ENCODE data around the gene TUBGCP6. TPM values are rescaled to one million over a fixed set of nuclear protein-coding genes. Genes with fewer than 3 reads are reported as not detected.

Gene TUBGCP6
- total and polyA plus RNA-seq, 2 donors (not counting 1 experiment from before 2014, with no cell fraction given), result 137 to 178 TPM

GRCh38 chr22:50236731-50237409 lies 8.0 kb downstream of the TUBGCP6 start:
- Histone ChIP-seq H3K9me3 (ENCODE audit: control extremely low read depth in 1 of 3, control insufficient read depth in 2 of 3, insufficient read depth in 1 of 3, low read length in 2 of 3) (peaks cover 0 to 5% (median 0%) of the 10 kb centered on the region in 3 donors), H3K79me2 (ENCODE audit: control insufficient read depth, insufficient read depth, low read length) (peaks cover 80% of the 10 kb centered on the region), H4K20me1 (ENCODE audit: control insufficient read depth, insufficient read depth, low read length, poor library complexity, severe bottlenecking) (peaks cover 85% of the 10 kb centered on the region), H3K27me3 (replicated peaks in 1 of 4; ENCODE audit: control extremely low read depth in 1 of 4, control insufficient read depth in 3 of 4, insufficient read depth in 4 of 4, low read length in 3 of 4) (no peaks in the 10 kb centered on the region), H3K4me1 (ENCODE audit: control insufficient read depth in 2 of 2, insufficient read depth in 2 of 2, low read length in 2 of 2) (peaks cover 6 to 11% of the 10 kb centered on the region in 2 donors), H3K4me3 (ENCODE audit: control extremely low read depth in 1 of 5, extremely low read depth in 1 of 5, insufficient read depth in 1 of 5, low read depth in 2 of 5, low read length in 4 of 5) (no peak overlapping the region), H2AFZ (ENCODE audit: insufficient read depth, low read depth, low read length, poor library complexity, severe bottlenecking) (no peak overlapping the region), H3K4me2 (replicated peaks; ENCODE audit: low read depth, low read length, poor library complexity, severe bottlenecking) (no peak overlapping the region), H3K9ac (ENCODE audit: low read length) (no peak overlapping the region), H3K27ac (ENCODE audit: low read length in 2 of 2) (no peak overlapping the region), H3K36me3 (replicated peaks in 1 of 2; ENCODE audit: control extremely low read depth in 1 of 2, control insufficient read depth in 1 of 2, extremely low read depth in 1 of 2, insufficient read depth in 2 of 2, low read length in 1 of 2) (peaks cover 0 to 40% of the 10 kb centered on the region in 2 experiments)
- DNase-seq (no peak), ATAC-seq (ENCODE audit: low read depth) (no peak)
- POLR2A ChIA-PET, result no interaction called here
- H3K9me3 Mint-ChIP-seq (ENCODE audit: insufficient read depth), result no peaks in the 10 kb centered on the region
- CTCF ChIA-PET, result interaction anchor here (0.8 to 1.8 kb wide), 8 partner anchors 10 to 307 kb away, joined by 3 to 6 read pairs (median 4); no protein-coding TSS in a partner anchor
- intact Hi-C loops (cut with micrococcal nuclease), result loop anchor here (1.0 kb wide), 1 partner anchor 88 kb away; no protein-coding TSS in a partner anchor
- H3K4me1 Mint-ChIP-seq, result peaks cover 18% of the 10 kb centered on the region
- no peak overlapping the region for H3K4me3 Mint-ChIP-seq
- H3K27ac Mint-ChIP-seq, result no peak overlapping the region
- WGBS (ENCODE audit: insufficient coverage), result 72% methylated on average over 9 of the region's 11 CpGs
- no peaks in the 10 kb centered on the region for H3K27me3 Mint-ChIP-seq
- no peak for TF ChIP-seq EZH2 (IDR thresholded peaks at IDR 0.05; ENCODE audit: borderline replicate concordance, insufficient read depth, low read depth, low read length, poor library complexity, severe bottlenecking)
- peak; percentile 51 for TF ChIP-seq CTCF (IDR thresholded peaks at IDR 0.05)

- no peak overlapping the region for H3K9ac ChIP-seq (ENCODE audit: low read length)
- no peak for ATAC-seq (ENCODE audit: low read depth)
- no peak overlapping the region for H3K4me2 ChIP-seq (replicated peaks; ENCODE audit: low read depth, low read length, poor library complexity, severe bottlenecking)
- Mint-ChIP-seq H3K9me3 (ENCODE audit: insufficient read depth) (no peaks in the 10 kb centered on the region), H3K27ac (no peak overlapping the region), H3K4me3 (no peak overlapping the region), H3K27me3 (no peaks in the 10 kb centered on the region), H3K4me1 (peaks cover 10% of the 10 kb centered on the region)
- H2AFZ ChIP-seq (ENCODE audit: insufficient read depth, low read depth, low read length, poor library complexity, severe bottlenecking), result no peak overlapping the region
- no peak overlapping the region for H3K4me3 ChIP-seq (ENCODE audit: control extremely low read depth in 1 of 5, extremely low read depth in 1 of 5, insufficient read depth in 1 of 5, low read depth in 2 of 5, low read length in 4 of 5)
- H3K9me3 ChIP-seq (ENCODE audit: control extremely low read depth in 1 of 3, control insufficient read depth in 2 of 3, insufficient read depth in 1 of 3, low read length in 2 of 3), result peaks cover 0 to 5% (median 0%) of the 10 kb centered on the region in 3 donors
- peaks cover 70% of the 10 kb centered on the region for H3K79me2 ChIP-seq (ENCODE audit: control insufficient read depth, insufficient read depth, low read length)
- 96% methylated on average over 17 of the region's 18 CpGs for WGBS (ENCODE audit: insufficient coverage)
- no peak overlapping the region for H3K27ac ChIP-seq (ENCODE audit: low read length in 2 of 2)
- H3K36me3 ChIP-seq (replicated peaks in 1 of 2; ENCODE audit: control extremely low read depth in 1 of 2, control insufficient read depth in 1 of 2, extremely low read depth in 1 of 2, insufficient read depth in 2 of 2, low read length in 1 of 2), result peaks cover 0 to 44% of the 10 kb centered on the region in 2 experiments
- H3K4me1 ChIP-seq (ENCODE audit: control insufficient read depth in 2 of 2, insufficient read depth in 2 of 2, low read length in 2 of 2), result no peaks in the 10 kb centered on the region
- TF ChIP-seq CTCF (IDR thresholded peaks at IDR 0.05), result no peak
- TF ChIP-seq EZH2 (IDR thresholded peaks at IDR 0.05; ENCODE audit: borderline replicate concordance, insufficient read depth, low read depth, low read length, poor library complexity, severe bottlenecking), result no peak
- intact Hi-C loops (cut with micrococcal nuclease), result no loop called here
- ChIA-PET CTCF (interaction anchor here (1.4 kb wide), 1 partner anchor 84 kb away, joined by 3 read pairs; no protein-coding TSS in a partner anchor), POLR2A (no interaction called here)
- H3K27me3 ChIP-seq (replicated peaks in 1 of 4; ENCODE audit: control extremely low read depth in 1 of 4, control insufficient read depth in 3 of 4, insufficient read depth in 4 of 4, low read length in 3 of 4), result no peaks in the 10 kb centered on the region
- DNase-seq, result no peak
- H4K20me1 ChIP-seq (ENCODE audit: control insufficient read depth, insufficient read depth, low read length, poor library complexity, severe bottlenecking), result peaks cover 69% of the 10 kb centered on the region
These were observed 11.6 kb downstream of the TUBGCP6 start for GRCh38 chr22:50233223-50233622.

All from B cell (primary cell).